ENCODE results near the gene RAI1.

Gene RAI1

DNA sequence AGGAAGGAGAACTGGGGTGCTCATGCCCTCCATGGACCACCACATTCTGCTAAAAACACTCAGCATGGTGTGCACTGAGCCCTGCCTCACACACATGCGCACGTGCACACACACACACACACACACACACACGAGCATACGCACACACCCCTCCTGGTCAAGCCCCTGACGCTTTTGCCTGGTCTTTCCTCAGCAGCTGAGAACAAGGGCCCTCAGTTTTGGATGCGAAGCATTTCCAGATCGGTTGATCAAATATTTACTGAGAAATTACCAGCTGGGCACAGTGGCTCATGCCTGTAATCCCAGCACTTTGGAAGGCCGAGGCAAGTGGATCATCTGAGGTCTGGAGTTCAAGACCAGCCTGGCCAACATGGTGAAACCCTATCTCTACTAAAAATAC, 20.1 kb upstream of the RAI1 start:
- DNase-seq (ENCODE audit: low read depth, low spot score) = no peak
- no peak for TF ChIP-seq POLR2AphosphoS5 (IDR thresholded peaks at IDR 0.05; ENCODE audit: borderline replicate concordance, low read depth, low read length)
- TF ChIP-seq FOXP2 (optimal IDR thresholded peaks at IDR 0.05; ENCODE audit: control extremely low read depth, extremely low read length, insufficient read depth) = no peak
- TF ChIP-seq EZH2 (IDR thresholded peaks at IDR 0.05) = no peak
- Histone ChIP-seq H3K27ac (no peak overlapping the region), H3K9ac (ENCODE audit: insufficient read length) (no peak overlapping the region), H3K4me3 (no peak overlapping the region), H3K9me3 (ENCODE audit: low read depth, low read length) (no peaks in the 10 kb centered on the region), H3K36me3 (ENCODE audit: insufficient read depth, low read length) (no peaks in the 10 kb centered on the region)

DNA sequence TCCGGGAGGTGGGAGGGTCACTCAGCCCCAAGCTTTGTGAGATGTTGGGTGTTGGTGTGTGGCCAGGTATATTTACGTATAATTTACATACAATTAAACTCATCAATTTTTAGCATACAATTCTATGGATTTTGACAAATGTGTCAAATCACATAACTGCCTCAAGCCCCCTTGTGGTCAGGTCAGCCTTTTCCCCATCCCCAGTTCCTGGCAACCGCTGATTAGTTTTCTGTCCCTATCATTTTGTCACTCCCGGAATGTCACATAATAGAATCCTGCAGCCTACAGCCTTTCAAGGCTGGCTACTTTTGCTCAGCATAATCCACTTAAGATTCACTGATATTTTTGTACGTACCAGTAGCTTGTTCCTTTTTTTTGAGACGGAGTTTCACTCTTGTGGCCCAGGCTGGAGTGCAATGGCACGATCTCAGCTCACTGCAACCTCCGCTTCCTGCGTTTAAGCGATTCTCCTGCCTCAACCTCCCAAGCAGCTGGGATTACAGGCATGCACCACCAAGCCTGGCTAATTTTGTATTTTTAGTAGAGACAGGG, 19.3 kb upstream of the RAI1 start:
- Histone ChIP-seq H3K9me3 (ENCODE audit: low read depth, low read length) (no peaks in the 10 kb centered on the region), H3K9ac (ENCODE audit: insufficient read length) (no peak overlapping the region), H3K27ac (no peak overlapping the region), H3K4me3 (no peak overlapping the region), H3K36me3 (ENCODE audit: insufficient read depth, low read length) (no peaks in the 10 kb centered on the region)
- TF ChIP-seq POLR2AphosphoS5 (IDR thresholded peaks at IDR 0.05; ENCODE audit: borderline replicate concordance, low read depth, low read length) (no peak), FOXP2 (optimal IDR thresholded peaks at IDR 0.05; ENCODE audit: control extremely low read depth, extremely low read length, insufficient read depth) (no peak), EZH2 (IDR thresholded peaks at IDR 0.05) (no peak)
- no peak for DNase-seq (ENCODE audit: low read depth, low spot score)

DNA sequence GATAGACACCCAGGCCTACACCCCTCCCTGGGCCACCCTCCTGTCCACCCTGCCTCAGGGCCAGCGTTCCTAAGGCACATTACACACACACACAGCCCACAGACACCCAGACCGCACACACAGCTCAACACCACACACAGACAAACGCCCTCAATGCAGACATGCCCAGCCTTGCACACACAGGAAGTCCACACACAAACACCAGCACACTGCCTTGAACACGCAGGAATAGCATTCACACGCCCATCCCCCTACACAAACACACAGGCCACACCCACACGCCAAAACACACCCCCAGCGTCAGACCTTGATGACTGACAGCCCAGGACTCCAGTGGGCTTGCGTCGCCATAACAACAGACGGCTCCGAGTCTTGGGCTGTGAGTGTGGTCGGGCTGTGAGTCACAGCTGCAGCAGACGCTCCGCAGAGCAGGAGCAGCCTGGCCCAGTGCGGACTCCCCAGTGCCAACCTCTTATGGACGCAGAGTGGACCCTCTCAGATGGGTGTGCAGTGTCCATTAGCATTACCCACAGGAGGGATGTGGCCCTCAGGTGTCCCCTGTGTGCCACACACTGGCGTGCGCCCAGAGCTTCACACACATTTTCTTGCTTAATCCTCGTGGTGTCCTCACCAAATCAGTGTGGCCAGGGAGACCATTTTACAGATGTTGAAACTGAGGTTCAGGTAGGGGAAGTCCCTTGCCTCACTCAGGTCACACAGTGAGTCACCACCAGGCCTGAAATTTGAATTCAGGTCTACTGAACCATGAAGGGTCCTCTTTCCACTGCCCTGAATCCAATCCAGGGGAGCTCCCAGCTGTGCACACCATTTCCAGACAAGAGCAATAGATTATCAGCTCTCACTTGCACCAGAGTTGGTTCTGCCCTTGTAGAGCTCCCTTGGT, 17.8 kb upstream of the RAI1 start:
- Histone ChIP-seq H3K9ac (ENCODE audit: insufficient read length) (no peak overlapping the region), H3K9me3 (ENCODE audit: low read depth, low read length) (no peaks in the 10 kb centered on the region), H3K4me3 (no peak overlapping the region), H3K27ac (no peak overlapping the region), H3K36me3 (ENCODE audit: insufficient read depth, low read length) (no peaks in the 10 kb centered on the region)
- TF ChIP-seq EZH2 (IDR thresholded peaks at IDR 0.05) (no peak), POLR2AphosphoS5 (IDR thresholded peaks at IDR 0.05; ENCODE audit: borderline replicate concordance, low read depth, low read length) (no peak), FOXP2 (optimal IDR thresholded peaks at IDR 0.05; ENCODE audit: control extremely low read depth, extremely low read length, insufficient read depth) (no peak)
- no peak for DNase-seq (ENCODE audit: low read depth, low spot score)

DNA sequence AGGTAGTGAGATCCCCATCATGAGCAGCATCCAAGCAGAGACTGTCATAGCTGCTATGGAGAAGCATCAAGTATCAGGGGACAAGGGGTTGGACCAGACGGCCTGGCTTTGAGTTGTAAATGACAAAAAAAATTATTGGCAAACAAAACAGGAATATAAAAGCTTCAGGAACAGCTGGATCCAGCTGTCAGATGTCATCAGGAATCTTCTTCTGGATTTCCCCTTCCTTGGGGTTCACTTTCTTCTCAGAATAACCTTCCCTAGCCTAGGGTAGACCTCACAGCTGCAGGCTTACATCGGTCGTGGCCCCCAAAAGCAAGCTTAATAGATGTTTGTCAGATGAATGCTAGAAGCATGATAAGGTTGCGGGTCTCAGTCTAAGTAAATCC, 17.2 kb upstream of the RAI1 start:
- no peak for TF ChIP-seq POLR2AphosphoS5 (IDR thresholded peaks at IDR 0.05; ENCODE audit: borderline replicate concordance, low read depth, low read length)
- no peak for TF ChIP-seq FOXP2 (optimal IDR thresholded peaks at IDR 0.05; ENCODE audit: control extremely low read depth, extremely low read length, insufficient read depth)
- no peak for TF ChIP-seq EZH2 (IDR thresholded peaks at IDR 0.05)
- DNase-seq (ENCODE audit: low read depth, low spot score) = no peak
- H3K9me3 ChIP-seq (ENCODE audit: low read depth, low read length) = no peaks in the 10 kb centered on the region

DNA sequence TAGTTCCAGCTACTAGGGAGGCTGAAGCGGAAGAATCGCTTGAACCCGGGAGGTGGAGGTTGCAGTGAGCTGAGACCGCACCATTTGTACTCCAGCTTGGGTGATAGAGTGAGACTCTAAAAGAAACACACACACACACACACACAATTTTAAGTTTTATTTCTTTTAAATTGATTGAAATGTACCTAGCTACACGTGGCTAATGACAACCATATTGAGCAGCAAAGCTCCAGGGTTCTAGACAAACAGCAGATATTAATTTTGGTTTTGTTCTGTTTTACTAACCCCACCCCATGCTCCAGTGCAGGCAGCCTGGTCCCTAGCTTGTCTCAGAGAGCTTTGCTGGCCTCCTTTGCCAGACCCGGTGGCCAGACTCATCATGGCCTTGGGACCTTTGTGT, 16.0 kb upstream of the RAI1 start:
- no peak for DNase-seq (ENCODE audit: low read depth, low spot score)
- H3K27ac ChIP-seq = no peak overlapping the region
- no peak overlapping the region for H3K9ac ChIP-seq (ENCODE audit: insufficient read length)
- TF ChIP-seq FOXP2 (optimal IDR thresholded peaks at IDR 0.05; ENCODE audit: control extremely low read depth, extremely low read length, insufficient read depth) (no peak), EZH2 (IDR thresholded peaks at IDR 0.05) (no peak)
- H3K4me3 ChIP-seq = no peak overlapping the region
- no peaks in the 10 kb centered on the region for H3K9me3 ChIP-seq (ENCODE audit: low read depth, low read length)
- no peaks in the 10 kb centered on the region for H3K36me3 ChIP-seq (ENCODE audit: insufficient read depth, low read length)

More for the DNA sequence above, 17.2 kb upstream of the RAI1 start:
- Histone ChIP-seq H3K9ac (ENCODE audit: insufficient read length) (no peak overlapping the region), H3K36me3 (ENCODE audit: insufficient read depth, low read length) (no peaks in the 10 kb centered on the region), H3K4me3 (no peak overlapping the region), H3K27ac (no peak overlapping the region)

DNA sequence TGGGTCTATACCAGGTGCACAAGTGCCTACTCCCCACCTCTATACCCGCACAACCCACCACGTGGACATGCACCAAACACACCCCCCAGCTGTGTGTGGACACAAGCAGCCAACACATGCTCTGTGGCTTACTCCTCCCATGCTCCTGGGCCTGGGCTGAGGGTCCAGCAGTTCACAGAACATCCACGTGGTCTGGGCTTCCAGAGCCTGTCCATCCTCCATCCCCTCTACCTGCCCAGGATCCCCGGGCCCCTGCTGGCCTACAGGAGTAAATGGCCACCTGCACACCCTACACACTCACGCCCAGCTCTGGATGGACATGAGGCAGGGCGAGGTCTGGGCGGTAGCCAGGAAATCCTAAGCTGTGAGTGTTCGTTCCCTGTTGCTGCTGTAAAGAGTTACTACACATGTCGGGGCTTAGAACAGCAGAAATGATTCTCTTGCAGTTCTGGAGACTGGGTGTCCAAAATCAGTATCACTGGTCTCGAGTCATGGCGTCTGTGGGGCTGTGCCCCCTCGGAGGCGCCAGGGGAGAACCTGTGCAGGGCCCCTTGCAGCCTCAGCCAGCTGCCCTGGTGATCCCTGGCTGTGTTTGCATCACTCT, 15.0 kb upstream of the RAI1 start:
- DNase-seq (ENCODE audit: low read depth, low spot score) = no peak
- Histone ChIP-seq H3K9ac (ENCODE audit: insufficient read length) (no peak overlapping the region), H3K27ac (no peak overlapping the region), H3K36me3 (ENCODE audit: insufficient read depth, low read length) (no peaks in the 10 kb centered on the region), H3K4me3 (no peak overlapping the region), H3K9me3 (ENCODE audit: low read depth, low read length) (no peaks in the 10 kb centered on the region)
- TF ChIP-seq POLR2AphosphoS5 (IDR thresholded peaks at IDR 0.05; ENCODE audit: borderline replicate concordance, low read depth, low read length) = no peak

DNA sequence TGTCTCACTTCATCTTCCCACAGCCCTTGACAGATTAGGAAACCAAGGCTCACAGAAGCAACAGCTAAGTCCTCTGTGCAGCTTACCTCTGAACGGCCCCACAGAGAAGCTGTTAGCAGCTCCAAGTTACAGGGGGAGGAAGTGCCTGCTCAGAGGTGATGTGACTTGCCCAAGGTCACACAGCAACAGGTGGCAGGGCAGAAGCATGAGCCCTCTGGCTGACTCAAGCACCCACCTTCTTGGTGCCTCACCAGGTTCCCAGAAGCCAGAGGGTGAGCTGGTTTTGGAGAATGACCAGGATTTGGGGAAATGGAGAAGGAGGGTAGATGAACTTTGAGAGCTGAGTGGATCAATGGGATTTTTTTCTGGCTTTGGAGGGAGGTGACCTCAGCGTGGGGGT, 14.0 kb upstream of the RAI1 start:
- no peak for DNase-seq (ENCODE audit: low read depth, low spot score)
- TF ChIP-seq POLR2AphosphoS5 (IDR thresholded peaks at IDR 0.05; ENCODE audit: borderline replicate concordance, low read depth, low read length) = no peak
- no peak for TF ChIP-seq FOXP2 (optimal IDR thresholded peaks at IDR 0.05; ENCODE audit: control extremely low read depth, extremely low read length, insufficient read depth)
- TF ChIP-seq EZH2 (IDR thresholded peaks at IDR 0.05) = no peak
- H3K9ac ChIP-seq (ENCODE audit: insufficient read length) = no peak overlapping the region
- no peaks in the 10 kb centered on the region for H3K36me3 ChIP-seq (ENCODE audit: insufficient read depth, low read length)
- H3K4me3 ChIP-seq = no peak overlapping the region
- no peak overlapping the region for H3K27ac ChIP-seq
- no peaks in the 10 kb centered on the region for H3K9me3 ChIP-seq (ENCODE audit: low read depth, low read length)

DNA sequence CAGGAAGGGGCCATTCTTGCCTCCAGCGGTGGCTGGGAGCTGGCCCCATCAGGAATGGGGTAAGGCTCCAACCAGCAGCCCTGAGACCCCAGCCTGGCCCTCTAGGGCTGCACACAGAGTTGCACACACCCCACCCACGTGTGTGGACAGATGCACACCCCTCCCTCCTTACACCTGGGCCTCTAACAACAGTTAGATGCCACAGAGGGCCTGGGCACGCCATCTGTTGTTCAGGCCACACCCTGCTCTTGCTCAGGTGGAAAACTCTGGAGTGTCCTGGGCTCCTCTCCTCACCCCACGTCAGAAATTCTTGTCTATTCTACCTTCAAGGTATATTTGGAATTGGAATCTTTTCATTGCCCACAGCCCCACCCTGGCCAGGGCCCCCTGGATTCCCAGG, 13.3 kb upstream of the RAI1 start:
- no peaks in the 10 kb centered on the region for H3K36me3 ChIP-seq (ENCODE audit: insufficient read depth, low read length)

More for the DNA sequence above, 13.3 kb upstream of the RAI1 start:
- TF ChIP-seq POLR2AphosphoS5 (IDR thresholded peaks at IDR 0.05; ENCODE audit: borderline replicate concordance, low read depth, low read length) (no peak), FOXP2 (optimal IDR thresholded peaks at IDR 0.05; ENCODE audit: control extremely low read depth, extremely low read length, insufficient read depth) (no peak)
- DNase-seq (ENCODE audit: low read depth, low spot score) = no peak
- Histone ChIP-seq H3K4me3 (no peak overlapping the region), H3K27ac (no peak overlapping the region), H3K9me3 (ENCODE audit: low read depth, low read length) (no peaks in the 10 kb centered on the region), H3K9ac (ENCODE audit: insufficient read length) (no peak overlapping the region)
